Measurements from ENCODE around the gene NPEPPS.

Gene NPEPPS

GRCh38 chr17:47670064-47670463, 139.2 kb downstream of the NPEPPS start:
- no peak for DNase-seq

Data from NCI-H187 (cell line).